Thyroid gland (tissue), 4 donors: ENCODE data around the gene NFIX. TPM values are rescaled to one million over a fixed set of nuclear protein-coding genes. Genes with fewer than 3 reads are reported as not detected.
"Not testable (repeated sequence)": the region's sequence is repeated elsewhere in the genome, so short reads cannot be mapped to it uniquely, and the experiment has no call there.

Experiments
- DNase-seq, 2 donors: peaks; one replicate each; pipeline ENCODE4 v3.0.0-alpha.2; 2019
- H3K27ac ChIP-seq, 3 donors: fragments of 200-600 bp; sonication (generic); 1 replicate in 2 of 3; 2 replicates in 1 of 3; pipeline ENCODE4 v1.5.1; 2016 to 2019; ENCODE audit warnings: mild to moderate bottlenecking in 1 of 3, moderate library complexity in 1 of 3
- H3K27me3 ChIP-seq: fragments of 200-600 bp; sonication (generic); one replicate; pipeline ENCODE4 v1.5.1; 2019
- H3K36me3 ChIP-seq, 2 donors: fragments of 200-600 bp; sonication (generic); one replicate each; pipeline ENCODE4 v1.5.1; 2016 to 2019
- H3K4me1 ChIP-seq, 2 donors: fragments of 200-600 bp; sonication (generic); one replicate each; pipeline ENCODE4 v1.5.1; 2017 to 2019
- H3K4me3 ChIP-seq, 3 donors: fragments of 200-600 bp; sonication (generic); replicated peaks in 1 of 3; 1 replicate in 2 of 3; 2 replicates in 1 of 3; pipeline ENCODE4 v1.5.1; 2016; ENCODE audit warnings: mild to moderate bottlenecking in 1 of 3
- H3K9me3 ChIP-seq: fragments of 200-600 bp; sonication (generic); one replicate; pipeline ENCODE4 v1.5.1; 2017
- POLR2A ChIP-seq, 2 donors: fragments of 450-650 bp; IDR thresholded peaks; one replicate each; pipeline ENCODE4 v1.6.1; 2017; ENCODE audit warnings: antibody characterized with exemption in 2 of 2, mild to moderate bottlenecking in 2 of 2, moderate library complexity in 1 of 2
- WGBS, 2 donors: methylation state at CpG; one replicate each; pipeline ENCODE4 v1.1.5; 2017; 5-methylcytosine and 5-hydroxymethylcytosine counted together
- intact Hi-C: fragments of 100-400 bp; cut with DNase I; formaldehyde crosslinking; loops from one replicate; pipeline ENCODE4 v1.15.1; 2023
- total RNA-seq, 4 donors: library from RNA; depleted of rRNA; stranded (reverse); fragments of >200 nt; gene quantifications; one replicate each; pipeline ENCODE4 v1.2.3, GENCODE V29; 2016
- TF ChIP-seq, protein P1 (sequence below), 6 experiments: fragments of 200-600 bp in 3 of 6; fragments of 450-650 bp in 3 of 6; sonication (generic) in 3 of 6; IDR thresholded peaks; one replicate each; pipeline ENCODE4 v1.5.1; 2016 to 2019; ENCODE audit warnings: antibody characterized with exemption in 6 of 6, mild to moderate bottlenecking in 2 of 6, inconsistent platforms in 1 of 6, moderate library complexity in 1 of 6

Gene NFIX
- total RNA-seq, 4 donors from 2014 or later: 38.8 to 70.2 (median 62.4) TPM

DNA sequence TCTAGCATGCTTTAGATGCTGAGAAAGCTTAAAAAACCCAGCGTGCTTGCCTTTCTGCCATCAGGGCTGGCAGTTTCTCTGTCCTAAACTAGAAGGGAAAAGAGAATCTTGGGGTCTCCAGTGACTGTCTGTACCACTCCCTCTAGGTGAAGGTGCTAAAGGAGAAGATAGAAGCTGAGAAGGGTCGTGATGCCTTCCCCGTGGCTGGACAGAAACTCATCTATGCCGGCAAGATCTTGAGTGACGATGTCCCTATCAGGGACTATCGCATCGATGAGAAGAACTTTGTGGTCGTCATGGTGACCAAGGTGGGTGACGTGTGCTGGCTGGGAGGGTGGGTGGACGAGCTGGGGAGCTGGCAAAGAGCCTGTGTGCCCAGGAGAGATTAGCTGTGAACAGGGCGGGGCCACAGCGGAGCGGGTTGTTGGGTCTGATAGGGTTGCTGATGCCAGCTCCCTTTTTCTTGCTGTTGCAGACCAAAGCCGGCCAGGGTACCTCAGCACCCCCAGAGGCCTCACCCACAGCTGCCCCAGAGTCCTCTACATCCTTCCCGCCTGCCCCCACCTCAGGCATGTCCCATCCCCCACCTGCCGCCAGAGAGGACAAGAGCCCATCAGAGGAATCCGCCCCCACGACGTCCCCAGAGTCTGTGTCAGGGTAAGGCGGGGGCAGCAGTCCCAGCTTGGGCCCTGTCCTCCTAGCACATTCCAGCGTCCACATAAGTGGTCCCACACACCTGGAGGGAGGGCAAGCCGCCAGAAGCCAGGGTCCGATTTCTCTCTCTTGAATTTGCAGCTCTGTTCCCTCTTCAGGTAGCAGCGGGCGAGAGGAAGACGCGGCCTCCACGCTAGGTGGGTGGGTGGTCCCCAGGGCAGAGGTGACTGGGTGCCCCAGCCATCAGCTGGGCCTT is 47.3 kb upstream of the NFIX start:
- intact Hi-C loops: no loop called here
- no peaks in the 10 kb centered on the region for H3K9me3 ChIP-seq
- peaks cover 21 to 36% of the 10 kb centered on the region in 2 donors for H3K4me1 ChIP-seq
- no peak overlapping the region for H3K4me3 ChIP-seq
- no peak overlapping the region for H3K27ac ChIP-seq
- 80 to 85% methylated on average over 26 to 28 of the region's 28 CpGs for WGBS, 2 donors
- peaks cover 57 to 72% of the 10 kb centered on the region in 2 donors for H3K36me3 ChIP-seq
- DNase-seq: no peak
- no peak for TF ChIP-seq POLR2A (IDR thresholded peaks at IDR 0.05)
- H3K27me3 ChIP-seq: no peaks in the 10 kb centered on the region

DNA sequence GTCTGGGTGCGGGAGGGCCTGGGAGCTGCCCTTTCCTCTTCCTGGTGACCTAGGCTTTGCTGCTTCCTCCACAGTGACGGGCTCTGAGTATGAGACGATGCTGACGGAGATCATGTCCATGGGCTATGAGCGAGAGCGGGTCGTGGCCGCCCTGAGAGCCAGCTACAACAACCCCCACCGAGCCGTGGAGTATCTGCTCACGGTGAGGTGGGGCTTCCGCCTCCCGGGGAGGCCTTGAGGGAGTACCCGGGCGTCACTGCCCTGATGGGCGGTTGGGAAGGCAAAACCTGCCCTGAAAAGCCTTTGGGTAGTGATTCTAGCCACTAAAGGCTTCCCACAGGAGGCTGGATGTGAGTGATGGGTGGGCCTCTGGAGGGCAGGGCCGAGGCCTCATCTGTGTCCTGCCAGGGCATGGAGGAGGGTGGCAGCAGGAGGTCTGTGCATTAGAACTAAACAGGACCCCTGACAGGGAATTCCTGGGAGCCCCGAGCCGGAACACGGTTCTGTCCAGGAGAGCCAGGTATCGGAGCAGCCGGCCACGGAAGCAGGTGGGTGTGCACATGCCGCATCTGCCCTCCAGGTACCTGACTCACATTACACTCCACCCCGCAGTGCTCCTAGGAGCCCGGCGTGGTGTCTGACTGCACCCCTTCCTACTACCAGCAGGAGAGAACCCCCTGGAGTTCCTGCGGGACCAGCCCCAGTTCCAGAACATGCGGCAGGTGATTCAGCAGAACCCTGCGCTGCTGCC is 46.5 kb upstream of the NFIX start:
- WGBS, 2 donors: 96 to 99% methylated on average over 13 to 30 of the region's 30 CpGs
- Histone ChIP-seq H3K36me3 (peaks cover 59 to 70% of the 10 kb centered on the region in 2 donors), H3K4me1 (peaks cover 15 to 34% of the 10 kb centered on the region in 2 donors), H3K27me3 (no peaks in the 10 kb centered on the region), H3K4me3 (no peak overlapping the region), H3K27ac (no peak overlapping the region), H3K9me3 (no peaks in the 10 kb centered on the region)
- DNase-seq: no peak
- TF ChIP-seq POLR2A (IDR thresholded peaks at IDR 0.05): no peak
- TF ChIP-seq, protein P1, sequence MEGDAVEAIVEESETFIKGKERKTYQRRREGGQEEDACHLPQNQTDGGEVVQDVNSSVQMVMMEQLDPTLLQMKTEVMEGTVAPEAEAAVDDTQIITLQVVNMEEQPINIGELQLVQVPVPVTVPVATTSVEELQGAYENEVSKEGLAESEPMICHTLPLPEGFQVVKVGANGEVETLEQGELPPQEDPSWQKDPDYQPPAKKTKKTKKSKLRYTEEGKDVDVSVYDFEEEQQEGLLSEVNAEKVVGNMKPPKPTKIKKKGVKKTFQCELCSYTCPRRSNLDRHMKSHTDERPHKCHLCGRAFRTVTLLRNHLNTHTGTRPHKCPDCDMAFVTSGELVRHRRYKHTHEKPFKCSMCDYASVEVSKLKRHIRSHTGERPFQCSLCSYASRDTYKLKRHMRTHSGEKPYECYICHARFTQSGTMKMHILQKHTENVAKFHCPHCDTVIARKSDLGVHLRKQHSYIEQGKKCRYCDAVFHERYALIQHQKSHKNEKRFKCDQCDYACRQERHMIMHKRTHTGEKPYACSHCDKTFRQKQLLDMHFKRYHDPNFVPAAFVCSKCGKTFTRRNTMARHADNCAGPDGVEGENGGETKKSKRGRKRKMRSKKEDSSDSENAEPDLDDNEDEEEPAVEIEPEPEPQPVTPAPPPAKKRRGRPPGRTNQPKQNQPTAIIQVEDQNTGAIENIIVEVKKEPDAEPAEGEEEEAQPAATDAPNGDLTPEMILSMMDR (IDR thresholded peaks at IDR 0.05): no peak
- intact Hi-C loops: no loop called here

DNA sequence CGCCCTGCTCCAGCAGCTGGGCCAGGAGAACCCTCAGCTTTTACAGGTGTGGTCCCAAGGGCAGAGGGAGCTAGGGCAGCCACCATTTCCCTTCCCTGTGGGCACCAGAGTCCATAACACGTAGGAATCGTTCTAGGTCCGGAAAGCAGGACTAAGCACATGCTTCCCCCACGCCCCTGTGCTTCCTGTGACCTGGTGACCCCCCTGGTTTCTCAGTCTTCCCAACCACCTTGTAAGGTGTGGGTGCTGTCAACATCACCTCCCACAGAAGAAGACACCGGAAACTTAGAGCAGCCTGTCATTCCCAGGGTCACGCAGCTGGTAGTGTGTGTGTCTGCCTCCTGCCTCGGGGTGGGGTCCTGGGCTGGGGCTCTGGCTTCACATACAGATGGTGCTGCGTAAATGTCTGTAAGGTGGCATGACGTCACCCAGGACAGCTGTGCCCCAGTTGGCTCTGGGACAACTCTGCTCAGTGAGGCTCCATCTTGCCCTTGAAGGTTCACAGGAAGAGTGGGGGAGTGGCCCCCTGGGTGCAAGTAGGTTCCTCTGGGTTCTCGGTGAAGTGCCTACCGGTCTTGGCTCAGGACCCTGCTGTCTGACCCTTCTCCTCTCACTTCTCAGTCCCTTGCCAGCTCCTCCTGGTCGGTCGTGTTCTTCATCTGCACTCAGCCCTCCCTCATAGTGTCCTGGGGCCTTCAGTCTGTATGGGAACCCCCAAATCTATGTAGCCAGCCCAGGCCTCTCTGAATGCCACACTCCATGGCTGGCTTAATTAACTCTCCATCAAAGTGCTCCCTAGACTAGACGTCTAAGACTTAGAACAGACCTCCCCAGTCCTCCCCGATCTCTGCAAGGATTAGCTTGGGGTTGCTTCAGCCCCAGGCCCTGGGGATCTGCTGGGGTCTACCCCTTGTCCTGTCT is 45.7 kb upstream of the NFIX start:
- TF ChIP-seq POLR2A (IDR thresholded peaks at IDR 0.05): no peak
- TF ChIP-seq, protein P1 (IDR thresholded peaks at IDR 0.05): no peak
- H3K27ac ChIP-seq: no peak overlapping the region
- H3K9me3 ChIP-seq: no peaks in the 10 kb centered on the region
- H3K4me1 ChIP-seq: peaks cover 18 to 26% of the 10 kb centered on the region in 2 donors
- no peaks in the 10 kb centered on the region for H3K27me3 ChIP-seq
- H3K4me3 ChIP-seq: no peak overlapping the region
- WGBS, 2 donors: 86 to 89% methylated on average over 11 to 16 of the region's 16 CpGs
- no peak for DNase-seq
- peaks cover 55 to 61% of the 10 kb centered on the region in 2 donors for H3K36me3 ChIP-seq
- intact Hi-C loops: no loop called here

DNA sequence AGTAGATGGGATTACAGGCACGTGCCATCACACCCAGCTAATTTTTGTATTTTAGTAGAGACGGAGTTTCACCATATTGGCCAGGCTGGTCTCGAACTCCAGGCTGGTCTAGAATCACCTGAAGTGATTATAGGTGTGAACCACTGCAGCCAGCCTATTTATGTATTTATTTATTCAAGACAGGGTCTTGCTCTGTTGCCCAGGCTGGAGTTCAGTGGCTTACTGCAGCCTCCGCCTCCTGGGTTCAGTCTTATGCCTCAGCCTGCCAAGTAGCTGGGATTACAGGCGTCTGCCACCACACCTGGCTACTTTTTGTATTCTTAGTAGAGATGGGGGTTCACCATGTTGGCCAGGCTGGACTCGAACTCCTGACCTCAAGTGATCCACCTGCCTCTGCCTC is 43.2 kb upstream of the NFIX start:
- intact Hi-C loops, H3K4me3 ChIP-seq, H3K9me3 ChIP-seq, DNase-seq, H3K27me3 ChIP-seq: not testable (repeated sequence)
- peaks cover 11 to 28% of the 10 kb centered on the region in 2 donors for H3K4me1 ChIP-seq
- WGBS, 2 donors: 95 to 97% methylated on average over 6 of the region's 6 CpGs
- peaks cover 52 to 56% of the 10 kb centered on the region in 2 donors for H3K36me3 ChIP-seq
- peak overlapping the region in 1 of 3 donors; percentile 34 for H3K27ac ChIP-seq

DNA sequence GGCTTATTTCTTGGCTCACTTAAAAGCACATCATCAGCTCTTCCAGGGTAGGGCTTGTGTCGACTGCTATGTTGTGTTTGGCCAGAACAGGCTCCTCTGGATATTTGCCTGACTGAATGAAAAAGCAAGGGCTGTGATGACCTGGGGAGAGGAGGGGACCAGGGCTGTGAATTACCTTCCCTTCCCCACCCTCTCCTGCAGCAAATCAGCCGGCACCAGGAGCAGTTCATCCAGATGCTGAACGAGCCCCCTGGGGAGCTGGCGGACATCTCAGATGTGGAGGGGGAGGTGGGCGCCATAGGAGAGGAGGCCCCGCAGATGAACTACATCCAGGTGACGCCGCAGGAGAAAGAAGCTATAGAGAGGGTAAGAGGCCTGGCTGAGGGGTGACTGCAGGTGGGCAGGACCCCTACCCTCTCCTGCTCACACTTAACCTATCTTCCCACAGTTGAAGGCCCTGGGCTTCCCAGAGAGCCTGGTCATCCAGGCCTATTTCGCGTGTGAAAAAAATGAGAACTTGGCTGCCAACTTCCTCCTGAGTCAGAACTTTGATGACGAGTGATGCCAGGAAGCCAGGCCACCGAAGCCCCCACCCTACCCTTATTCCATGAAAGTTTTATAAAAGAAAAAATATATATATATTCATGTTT is 42.7 kb upstream of the NFIX start:
- 63 to 73% methylated on average over 12 of the region's 12 CpGs for WGBS, 2 donors
- TF ChIP-seq POLR2A (IDR thresholded peaks at IDR 0.05): no peak
- TF ChIP-seq, protein P1 (IDR thresholded peaks at IDR 0.05): no peak

More for the DNA sequence above, 42.7 kb upstream of the NFIX start:
- H3K27me3 ChIP-seq: no peaks in the 10 kb centered on the region
- intact Hi-C loops: no loop called here
- DNase-seq: no peak
- peaks cover 9 to 27% of the 10 kb centered on the region in 2 donors for H3K4me1 ChIP-seq
- peaks cover 52 to 56% of the 10 kb centered on the region in 2 donors for H3K36me3 ChIP-seq
- no peaks in the 10 kb centered on the region for H3K9me3 ChIP-seq
- no peak overlapping the region for H3K4me3 ChIP-seq
- H3K27ac ChIP-seq: peak overlapping the region in 2 of 3 donors; percentile 34 to 59
